ENCODE measurements around the gene INPP5A.

- no peak for TF ChIP-seq CTCF (conservative IDR thresholded peaks at IDR 0.05)
- TF ChIP-seq ZFX (IDR thresholded peaks at IDR 0.05), result no peak
These were observed 101.9 kb downstream of the INPP5A start for GRCh38 chr10:132639470-132639869.
